Uterus (tissue), 4 donors: ENCODE measurements around the gene ADD3. TPM values are rescaled to one million over a fixed set of nuclear protein-coding genes. Genes with fewer than 3 reads are reported as not detected.
A peak's percentile ranks its signal among the peaks of the same experiment; 100 is the strongest.

Source experiments
- DNase-seq, 2 donors: peaks; one replicate each; pipeline ENCODE4 v3.0.0-alpha.2; 2019 to 2020
- H3K27ac ChIP-seq, 2 donors: fragments of 200-600 bp; sonication (generic); 1 replicate in 1 of 2; 2 replicates in 1 of 2; pipeline ENCODE4 v1.5.1; 2016 to 2018
- H3K27me3 ChIP-seq, 2 donors: fragments of 200-600 bp; sonication (generic); one replicate each; pipeline ENCODE4 v1.5.1; 2018 to 2019; ENCODE audit warnings: control low read depth in 1 of 2
- H3K36me3 ChIP-seq, 2 donors: fragments of 200-600 bp; sonication (generic); one replicate each; pipeline ENCODE4 v1.5.1; 2019; ENCODE audit warnings: control low read depth in 1 of 2
- H3K4me1 ChIP-seq, 2 donors: fragments of 200-600 bp; sonication (generic); one replicate each; pipeline ENCODE4 v1.5.1; 2018 to 2019; ENCODE audit warnings: control low read depth in 1 of 2
- H3K4me3 ChIP-seq, 2 donors: fragments of 200-600 bp; sonication (generic); 1 replicate in 1 of 2; 2 replicates in 1 of 2; pipeline ENCODE4 v1.5.1; 2018 to 2019; ENCODE audit warnings: mild to moderate bottlenecking in 1 of 2
- H3K9me3 ChIP-seq, 2 donors: fragments of 200-600 bp; sonication (generic); one replicate each; pipeline ENCODE4 v1.5.1; 2019; ENCODE audit warnings: control low read depth in 1 of 2
- CTCF ChIP-seq, 4 experiments: fragments of 200-600 bp in 2 of 4; fragments of 450-650 bp in 2 of 4; sonication (generic) in 2 of 4; IDR thresholded peaks; one replicate each; pipeline ENCODE4 v1.5.1; 2016 to 2019; ENCODE audit warnings: antibody characterized with exemption in 4 of 4, mild to moderate bottlenecking in 2 of 4, moderate library complexity in 1 of 4
- POLR2A ChIP-seq, 2 donors: fragments of 450-650 bp; IDR thresholded peaks; one replicate each; pipeline ENCODE4 v1.6.1; 2016; ENCODE audit warnings: antibody characterized with exemption in 2 of 2, mild to moderate bottlenecking in 1 of 2, moderate library complexity in 1 of 2
- intact Hi-C: fragments of 100-400 bp; cut with DNase I; formaldehyde crosslinking; loops from one replicate; pipeline ENCODE4 v1.15.1; 2023; ENCODE audit warnings: low total_unique reads
- total RNA-seq, 4 donors: library from RNA; depleted of rRNA in 3 of 4; stranded (reverse); fragments of >200 nt in 3 of 4; gene quantifications; one replicate each; pipeline versions ENCODE4 v1.1.0 to v1.2.4, GENCODE V29; 2014 to 2023
- donor health status: DM: yes; HTN: yes; CAD: no.

Gene ADD3
- total RNA-seq, 4 donors from 2014 or later, result 55.0 to 935 (median 92.6) TPM

- H3K36me3 ChIP-seq, result no peaks in the 10 kb centered on the region
- no peaks in the 10 kb centered on the region for H3K9me3 ChIP-seq
- H3K4me1 ChIP-seq, result no peaks in the 10 kb centered on the region
- TF ChIP-seq POLR2A (IDR thresholded peaks at IDR 0.05) (no peak), CTCF (IDR thresholded peaks at IDR 0.05) (no peak)
- no peak overlapping the region for H3K4me3 ChIP-seq
- H3K27me3 ChIP-seq, result no peaks in the 10 kb centered on the region
- intact Hi-C loops, result no loop called here
- no peak overlapping the region for H3K27ac ChIP-seq
- no peak for DNase-seq
Measured at GRCh38 chr10:110011681-110012080, 3.9 kb downstream of the ADD3 start.

GRCh38 chr10:110013630-110014293 is 6.0 kb downstream of the ADD3 start:
- H3K4me3 ChIP-seq, result no peak overlapping the region
- no peak overlapping the region for H3K27ac ChIP-seq
- TF ChIP-seq CTCF (IDR thresholded peaks at IDR 0.05) (no peak), POLR2A (IDR thresholded peaks at IDR 0.05) (no peak)
- no peaks in the 10 kb centered on the region for H3K27me3 ChIP-seq
- DNase-seq, result no peak
- no peaks in the 10 kb centered on the region for H3K36me3 ChIP-seq
- no peaks in the 10 kb centered on the region for H3K4me1 ChIP-seq
- H3K9me3 ChIP-seq, result no peaks in the 10 kb centered on the region
- intact Hi-C loops, result no loop called here

GRCh38 chr10:110016039-110016438 is 8.3 kb downstream of the ADD3 start:
- no peaks in the 10 kb centered on the region for H3K36me3 ChIP-seq
- no peak overlapping the region for H3K27ac ChIP-seq
- intact Hi-C loops, result no loop called here
- no peak overlapping the region for H3K4me3 ChIP-seq
- DNase-seq, result no peak
- TF ChIP-seq POLR2A (IDR thresholded peaks at IDR 0.05) (no peak), CTCF (IDR thresholded peaks at IDR 0.05) (peak in 2 of 4 experiments; percentile 27 to 30)
- no peaks in the 10 kb centered on the region for H3K27me3 ChIP-seq
- H3K9me3 ChIP-seq, result no peaks in the 10 kb centered on the region
- H3K4me1 ChIP-seq, result no peaks in the 10 kb centered on the region

GRCh38 chr10:110017052-110017451 is 9.3 kb downstream of the ADD3 start:
- no peak overlapping the region for H3K4me3 ChIP-seq
- no peaks in the 10 kb centered on the region for H3K36me3 ChIP-seq
- DNase-seq, result no peak
- no peaks in the 10 kb centered on the region for H3K27me3 ChIP-seq
- H3K9me3 ChIP-seq, result no peaks in the 10 kb centered on the region
- H3K27ac ChIP-seq, result no peak overlapping the region
- TF ChIP-seq POLR2A (IDR thresholded peaks at IDR 0.05), result no peak
- no peak for TF ChIP-seq CTCF (IDR thresholded peaks at IDR 0.05)
- intact Hi-C loops, result no loop called here
- no peaks in the 10 kb centered on the region for H3K4me1 ChIP-seq

GRCh38 chr10:110017907-110018306 is 10.1 kb downstream of the ADD3 start:
- no peaks in the 10 kb centered on the region for H3K36me3 ChIP-seq
- DNase-seq, result no peak
- no peak overlapping the region for H3K27ac ChIP-seq
- no peaks in the 10 kb centered on the region for H3K27me3 ChIP-seq
- no peak for TF ChIP-seq POLR2A (IDR thresholded peaks at IDR 0.05)
- TF ChIP-seq CTCF (IDR thresholded peaks at IDR 0.05), result no peak
- H3K9me3 ChIP-seq, result no peaks in the 10 kb centered on the region
- no peak overlapping the region for H3K4me3 ChIP-seq
- no peaks in the 10 kb centered on the region for H3K4me1 ChIP-seq
- intact Hi-C loops, result no loop called here
